ENCODE data around the gene RSPH1.

Gene RSPH1

GRCh38 chr21:42430521-42430920 lies 65.5 kb downstream of the RSPH1 start:
- H3K79me2 ChIP-seq (ENCODE audit: control insufficient read depth, low read length) = no peaks in the 10 kb centered on the region
- H3K27ac ChIP-seq (ENCODE audit: low read depth, low read length) = no peak overlapping the region
- no peak overlapping the region for H3K4me3 ChIP-seq (ENCODE audit: low read length)
- H4K20me1 ChIP-seq (ENCODE audit: control insufficient read depth, insufficient read depth, low read depth, low read length) = no peaks in the 10 kb centered on the region
- no peaks in the 10 kb centered on the region for H3K36me3 ChIP-seq (ENCODE audit: control insufficient read depth, low read length)
- peaks cover 31% of the 10 kb centered on the region for H3K27me3 ChIP-seq (ENCODE audit: control insufficient read depth, low read length)
- H3K4me1 ChIP-seq (ENCODE audit: control insufficient read depth, low read length) = peaks cover 4% of the 10 kb centered on the region
- TF ChIP-seq EZH2phosphoT487 (IDR thresholded peaks at IDR 0.05; ENCODE audit: borderline replicate concordance, low read length) (no peak), CTCF (IDR thresholded peaks at IDR 0.05; ENCODE audit: low read depth, low read length, poor library complexity, severe bottlenecking) (no peak)
- H3K4me2 ChIP-seq (ENCODE audit: low read length) = no peak overlapping the region
- H3K9me3 ChIP-seq (ENCODE audit: control insufficient read depth, insufficient read depth, low read length) = no peaks in the 10 kb centered on the region
- no peaks in the 10 kb centered on the region for H3K9me2 ChIP-seq (replicated peaks; ENCODE audit: control insufficient read depth, low read length)
- no peaks in the 10 kb centered on the region for H3F3A ChIP-seq (ENCODE audit: control insufficient read depth, insufficient read depth)

- Histone ChIP-seq H3K36me3 (ENCODE audit: control insufficient read depth, low read length) (no peaks in the 10 kb centered on the region), H3K4me1 (ENCODE audit: control insufficient read depth, low read length) (peaks cover 11% of the 10 kb centered on the region), H3F3A (ENCODE audit: control insufficient read depth, insufficient read depth) (no peaks in the 10 kb centered on the region), H3K9me3 (ENCODE audit: control insufficient read depth, insufficient read depth, low read length) (no peaks in the 10 kb centered on the region), H3K27me3 (ENCODE audit: control insufficient read depth, low read length) (peaks cover 33% of the 10 kb centered on the region), H3K4me3 (ENCODE audit: low read length) (no peak overlapping the region), H4K20me1 (ENCODE audit: control insufficient read depth, insufficient read depth, low read depth, low read length) (no peaks in the 10 kb centered on the region), H3K27ac (ENCODE audit: low read depth, low read length) (no peak overlapping the region), H3K4me2 (ENCODE audit: low read length) (no peak overlapping the region), H3K9me2 (replicated peaks; ENCODE audit: control insufficient read depth, low read length) (no peaks in the 10 kb centered on the region), H3K79me2 (ENCODE audit: control insufficient read depth, low read length) (no peaks in the 10 kb centered on the region)
- TF ChIP-seq EZH2phosphoT487 (IDR thresholded peaks at IDR 0.05; ENCODE audit: borderline replicate concordance, low read length) (no peak), CTCF (IDR thresholded peaks at IDR 0.05; ENCODE audit: low read depth, low read length, poor library complexity, severe bottlenecking) (no peak)
Measured at GRCh38 chr21:42429856-42430255, 66.2 kb downstream of the RSPH1 start.

- Histone ChIP-seq H3K36me3 (ENCODE audit: control insufficient read depth, low read length) (no peaks in the 10 kb centered on the region), H3K27ac (ENCODE audit: low read depth, low read length) (no peak overlapping the region), H3K4me2 (ENCODE audit: low read length) (no peak overlapping the region), H3F3A (ENCODE audit: control insufficient read depth, insufficient read depth) (no peaks in the 10 kb centered on the region), H3K79me2 (ENCODE audit: control insufficient read depth, low read length) (no peaks in the 10 kb centered on the region), H3K9me3 (ENCODE audit: control insufficient read depth, insufficient read depth, low read length) (no peaks in the 10 kb centered on the region), H4K20me1 (ENCODE audit: control insufficient read depth, insufficient read depth, low read depth, low read length) (no peaks in the 10 kb centered on the region), H3K9me2 (replicated peaks; ENCODE audit: control insufficient read depth, low read length) (no peaks in the 10 kb centered on the region), H3K4me1 (ENCODE audit: control insufficient read depth, low read length) (peaks cover 14% of the 10 kb centered on the region), H3K27me3 (ENCODE audit: control insufficient read depth, low read length) (peaks cover 38% of the 10 kb centered on the region), H3K4me3 (ENCODE audit: low read length) (no peak overlapping the region)
- no peak for TF ChIP-seq CTCF (IDR thresholded peaks at IDR 0.05; ENCODE audit: low read depth, low read length, poor library complexity, severe bottlenecking)
- TF ChIP-seq EZH2phosphoT487 (IDR thresholded peaks at IDR 0.05; ENCODE audit: borderline replicate concordance, low read length) = no peak
Measured at GRCh38 chr21:42429021-42429420, 67.0 kb downstream of the RSPH1 start.
